WERI-Rb-1 (cell line): ENCODE measurements around the gene ADCY9.

Experiments
- DNase-seq: peaks from one replicate; pipeline ENCODE4 v3.0.0-alpha.2; 2020
- H3K27ac ChIP-seq: fragments of 250-450 bp; sonication (Bioruptor Pico); 2 replicates; pipeline ENCODE4 v1.5.1; 2020; ENCODE audit warnings: mild to moderate bottlenecking, moderate library complexity
- H3K27me3 ChIP-seq: fragments of 250-450 bp; sonication (Bioruptor Pico); 2 replicates; pipeline ENCODE4 v1.5.1; 2021; ENCODE audit warnings: mild to moderate bottlenecking, low read depth, moderate library complexity; ENCODE audit not compliant: insufficient read depth, severe bottlenecking
- H3K36me3 ChIP-seq: fragments of 250-450 bp; sonication (Bioruptor Pico); 2 replicates; pipeline ENCODE4 v1.5.1; 2020; ENCODE audit warnings: mild to moderate bottlenecking, moderate library complexity
- H3K4me3 ChIP-seq: 2 replicates; pipeline ENCODE4 v1.5.1; 2011; ENCODE audit warnings: low read depth, mild to moderate bottlenecking, control low read depth, low read length
- H3K9me3 ChIP-seq: fragments of 250-450 bp; sonication (Bioruptor Pico); 2 replicates; pipeline ENCODE4 v1.5.1; 2021; ENCODE audit warnings: mild to moderate bottlenecking, moderate library complexity; ENCODE audit not compliant: severe bottlenecking
- TF ChIP-seq, protein P1 (sequence below): IDR thresholded peaks from 2 replicates; pipeline ENCODE4 v1.5.1; 2011; ENCODE audit warnings: low read depth, mild to moderate bottlenecking, control low read depth, inconsistent platforms, low read length

The ADCY9 gene

DNA sequence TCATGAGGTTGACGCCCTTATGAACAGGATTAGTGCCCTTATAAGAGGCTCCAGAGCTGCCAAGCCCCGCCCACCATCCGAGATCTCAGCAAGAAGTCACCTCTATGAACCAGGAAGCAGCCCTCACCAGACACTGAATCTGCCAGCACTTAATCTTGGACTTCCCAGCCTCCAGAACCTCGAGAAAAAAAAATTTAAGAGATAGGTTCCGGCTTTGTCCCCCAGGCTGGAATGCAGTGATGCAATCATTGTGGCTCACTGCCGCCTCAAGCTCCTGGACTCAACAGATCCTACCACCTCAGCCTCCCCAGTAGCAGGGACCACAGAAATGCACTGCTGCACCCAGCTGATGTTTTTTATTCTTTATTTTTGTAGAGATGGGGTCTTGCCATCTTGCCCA lies 22.5 kb upstream of the ADCY9 start:
- Histone ChIP-seq H3K27ac (no peak overlapping the region), H3K36me3 (no peaks in the 10 kb centered on the region), H3K4me3 (no peak overlapping the region), H3K27me3 (no peaks in the 10 kb centered on the region), H3K9me3 (peaks cover 17% of the 10 kb centered on the region)
- TF ChIP-seq, protein P1, sequence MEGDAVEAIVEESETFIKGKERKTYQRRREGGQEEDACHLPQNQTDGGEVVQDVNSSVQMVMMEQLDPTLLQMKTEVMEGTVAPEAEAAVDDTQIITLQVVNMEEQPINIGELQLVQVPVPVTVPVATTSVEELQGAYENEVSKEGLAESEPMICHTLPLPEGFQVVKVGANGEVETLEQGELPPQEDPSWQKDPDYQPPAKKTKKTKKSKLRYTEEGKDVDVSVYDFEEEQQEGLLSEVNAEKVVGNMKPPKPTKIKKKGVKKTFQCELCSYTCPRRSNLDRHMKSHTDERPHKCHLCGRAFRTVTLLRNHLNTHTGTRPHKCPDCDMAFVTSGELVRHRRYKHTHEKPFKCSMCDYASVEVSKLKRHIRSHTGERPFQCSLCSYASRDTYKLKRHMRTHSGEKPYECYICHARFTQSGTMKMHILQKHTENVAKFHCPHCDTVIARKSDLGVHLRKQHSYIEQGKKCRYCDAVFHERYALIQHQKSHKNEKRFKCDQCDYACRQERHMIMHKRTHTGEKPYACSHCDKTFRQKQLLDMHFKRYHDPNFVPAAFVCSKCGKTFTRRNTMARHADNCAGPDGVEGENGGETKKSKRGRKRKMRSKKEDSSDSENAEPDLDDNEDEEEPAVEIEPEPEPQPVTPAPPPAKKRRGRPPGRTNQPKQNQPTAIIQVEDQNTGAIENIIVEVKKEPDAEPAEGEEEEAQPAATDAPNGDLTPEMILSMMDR: no peak
- no peak for DNase-seq

DNA sequence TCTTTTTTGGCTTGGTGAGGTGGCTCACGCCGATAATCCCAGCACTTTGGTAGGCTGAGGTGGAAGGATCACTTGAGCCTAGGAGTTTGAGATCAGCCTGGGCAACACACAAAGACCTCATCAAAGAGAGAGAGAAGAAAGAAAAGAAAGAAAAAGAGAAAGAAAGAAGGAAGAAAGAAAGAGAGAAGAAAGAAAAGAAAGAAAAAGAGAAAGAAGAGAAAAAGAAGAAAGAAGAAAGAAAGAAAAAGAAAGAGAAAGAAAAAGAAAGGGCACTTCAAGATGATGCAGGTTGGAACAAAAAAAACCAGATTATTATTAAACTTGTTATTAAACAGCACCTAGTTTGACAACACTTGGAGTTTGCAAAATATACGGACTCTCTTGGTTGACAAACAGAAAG lies 21.2 kb upstream of the ADCY9 start:
- Histone ChIP-seq H3K4me3 (no peak overlapping the region), H3K27ac (no peak overlapping the region), H3K36me3 (no peaks in the 10 kb centered on the region), H3K9me3 (peaks cover 17% of the 10 kb centered on the region), H3K27me3 (no peaks in the 10 kb centered on the region)
- no peak for DNase-seq
- TF ChIP-seq, protein P1: no peak

DNA sequence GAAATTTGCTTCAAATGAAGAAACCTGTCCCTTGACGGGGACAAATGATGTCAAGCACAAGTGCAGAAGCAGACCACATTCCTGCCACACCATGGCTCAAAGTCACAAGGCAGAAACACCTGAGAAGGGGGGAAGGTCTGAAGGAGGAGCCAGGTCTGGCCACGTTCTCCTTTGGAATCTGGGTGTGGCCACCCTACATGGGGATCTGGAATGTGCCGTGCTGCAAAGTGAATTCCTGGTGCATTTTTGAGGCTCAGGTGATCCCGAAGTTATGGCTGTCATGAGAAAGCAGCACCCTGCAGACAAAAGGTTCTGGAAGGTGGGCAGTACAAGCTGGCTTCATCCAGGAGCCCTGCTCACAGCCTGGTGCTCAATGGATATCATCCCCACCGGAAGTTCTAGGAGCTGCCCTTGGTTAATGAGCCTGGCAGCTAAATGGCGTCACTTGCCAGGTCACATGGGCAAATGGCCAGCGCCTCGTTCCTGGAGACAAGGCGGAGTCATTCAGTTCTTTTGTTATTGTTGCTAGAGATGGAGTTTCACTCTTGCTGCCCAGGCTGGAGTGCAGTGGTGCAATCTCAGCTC lies 20.1 kb upstream of the ADCY9 start:
- no peak for DNase-seq
- Histone ChIP-seq H3K4me3 (no peak overlapping the region), H3K27ac (no peak overlapping the region), H3K27me3 (no peaks in the 10 kb centered on the region), H3K36me3 (no peaks in the 10 kb centered on the region), H3K9me3 (peaks cover 17% of the 10 kb centered on the region)
- TF ChIP-seq, protein P1: no peak

DNA sequence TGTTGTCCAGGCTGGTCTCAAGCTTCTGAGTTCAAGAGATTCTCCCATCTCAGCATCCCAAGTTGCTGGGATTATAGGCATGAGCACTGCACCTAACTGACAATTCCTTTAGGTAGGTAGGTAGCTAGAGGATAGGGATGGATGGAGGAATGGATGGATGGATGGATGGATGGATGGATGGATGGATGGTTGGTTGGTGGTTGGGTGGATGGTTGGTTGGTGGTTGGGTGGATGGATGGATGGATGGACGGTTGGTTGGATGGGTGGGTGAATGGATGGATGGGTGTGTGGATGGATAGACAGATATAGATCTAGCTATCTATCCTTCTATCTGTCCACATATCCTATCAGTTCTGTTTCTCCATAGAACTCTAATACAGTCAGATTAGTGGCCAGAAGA lies 19.3 kb upstream of the ADCY9 start:
- H3K9me3 ChIP-seq: peaks cover 17% of the 10 kb centered on the region
- H3K27me3 ChIP-seq: no peaks in the 10 kb centered on the region
- no peaks in the 10 kb centered on the region for H3K36me3 ChIP-seq
- TF ChIP-seq, protein P1: no peak
- no peak for DNase-seq
- no peak overlapping the region for H3K4me3 ChIP-seq
- H3K27ac ChIP-seq: no peak overlapping the region

DNA sequence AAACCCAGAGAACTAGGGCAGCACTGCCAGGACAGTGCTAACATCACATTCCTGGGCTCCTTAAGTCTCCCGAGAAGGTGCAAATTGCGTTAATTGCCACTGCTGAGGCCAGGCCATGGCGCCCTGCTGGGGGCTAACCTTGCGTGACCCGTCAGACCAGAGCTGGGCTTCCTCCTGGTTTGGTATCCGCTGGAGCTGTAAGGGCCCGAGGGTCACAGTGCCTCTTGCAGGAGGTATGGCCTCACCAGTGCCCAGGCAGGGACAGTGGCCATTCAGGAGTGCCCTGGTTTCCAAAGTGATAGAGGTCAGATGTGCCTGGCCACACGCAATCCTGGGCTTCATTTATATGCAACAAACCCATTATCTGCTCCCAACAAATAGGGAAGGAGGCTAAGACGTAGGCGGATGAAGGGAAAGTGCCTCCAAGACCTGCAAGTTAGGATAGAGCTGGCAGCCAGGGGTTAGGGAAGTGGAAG lies 17.7 kb upstream of the ADCY9 start:
- no peak overlapping the region for H3K27ac ChIP-seq
- H3K36me3 ChIP-seq: no peaks in the 10 kb centered on the region
- H3K4me3 ChIP-seq: no peak overlapping the region
- no peaks in the 10 kb centered on the region for H3K27me3 ChIP-seq
- TF ChIP-seq, protein P1: no peak
- DNase-seq: no peak
- peaks cover 4% of the 10 kb centered on the region for H3K9me3 ChIP-seq

DNA sequence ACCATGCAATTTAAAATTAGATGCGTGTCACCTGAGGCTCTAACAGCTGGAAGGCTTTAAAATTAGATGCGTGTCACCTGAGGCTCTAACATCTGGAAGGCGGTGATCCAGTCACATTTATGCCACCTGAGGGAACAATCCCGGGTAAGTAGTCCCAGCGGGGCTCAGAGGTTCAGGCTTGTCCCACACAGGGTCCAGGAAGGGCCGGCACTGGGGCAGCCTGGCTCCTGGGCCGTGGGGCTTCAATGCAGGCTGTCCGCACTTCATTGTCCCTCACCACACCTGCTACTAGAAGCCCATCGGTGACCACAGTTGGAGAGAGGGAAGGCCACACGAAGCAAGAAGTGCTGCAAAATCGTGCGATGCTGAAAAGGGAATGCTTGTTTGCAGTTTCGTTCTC lies 15.4 kb upstream of the ADCY9 start:
- no peak overlapping the region for H3K4me3 ChIP-seq
- no peak overlapping the region for H3K27ac ChIP-seq
- no peaks in the 10 kb centered on the region for H3K27me3 ChIP-seq
- no peak for DNase-seq
- TF ChIP-seq, protein P1: no peak
- no peaks in the 10 kb centered on the region for H3K9me3 ChIP-seq
- H3K36me3 ChIP-seq: no peaks in the 10 kb centered on the region
